Bronchial epithelial cell (primary cell): ENCODE data around the gene UNCX. TPM values are rescaled to one million over a fixed set of nuclear protein-coding genes. Genes with fewer than 3 reads are reported as not detected.

Experiments used
- DNase-seq: peaks from one replicate; pipeline ENCODE4 v3.0.0-alpha.2; 2010; ENCODE audit warnings: low read depth
- FAIRE-seq: peaks from 2 replicates; lab custom pipeline; 2011; peaks lifted over from hg19 to GRCh38; lab: Jason Lieb, UNC
- H3K27me3 ChIP-seq: 2 replicates; pipeline ENCODE4 v1.5.1; 2011; ENCODE audit warnings: low read length; ENCODE audit not compliant: control insufficient read depth, insufficient read depth
- H3K36me3 ChIP-seq: 2 replicates; pipeline ENCODE4 v1.5.1; 2011; ENCODE audit warnings: low read length; ENCODE audit not compliant: control insufficient read depth, insufficient read depth
- H3K4me3 ChIP-seq: 2 replicates; pipeline ENCODE4 v1.5.1; 2011; ENCODE audit warnings: mild to moderate bottlenecking, low read depth, low read length, control low read depth
- total RNA-seq: library from RNA; depleted of rRNA; stranded (reverse); fragments of >200 nt; gene quantifications from 2 replicates; pipeline ENCODE4 v1.2.1, GENCODE V29; 2014
- TF ChIP-seq, protein P1 (sequence below): IDR thresholded peaks from 2 replicates; pipeline ENCODE4 v1.5.1; 2011; ENCODE audit warnings: mild to moderate bottlenecking, moderate library complexity, low read length, control low read depth, inconsistent platforms; ENCODE audit not compliant: insufficient read depth, severe bottlenecking

UNCX gene
- total RNA-seq, 1 donor from 2014 or later = not detected

DNA sequence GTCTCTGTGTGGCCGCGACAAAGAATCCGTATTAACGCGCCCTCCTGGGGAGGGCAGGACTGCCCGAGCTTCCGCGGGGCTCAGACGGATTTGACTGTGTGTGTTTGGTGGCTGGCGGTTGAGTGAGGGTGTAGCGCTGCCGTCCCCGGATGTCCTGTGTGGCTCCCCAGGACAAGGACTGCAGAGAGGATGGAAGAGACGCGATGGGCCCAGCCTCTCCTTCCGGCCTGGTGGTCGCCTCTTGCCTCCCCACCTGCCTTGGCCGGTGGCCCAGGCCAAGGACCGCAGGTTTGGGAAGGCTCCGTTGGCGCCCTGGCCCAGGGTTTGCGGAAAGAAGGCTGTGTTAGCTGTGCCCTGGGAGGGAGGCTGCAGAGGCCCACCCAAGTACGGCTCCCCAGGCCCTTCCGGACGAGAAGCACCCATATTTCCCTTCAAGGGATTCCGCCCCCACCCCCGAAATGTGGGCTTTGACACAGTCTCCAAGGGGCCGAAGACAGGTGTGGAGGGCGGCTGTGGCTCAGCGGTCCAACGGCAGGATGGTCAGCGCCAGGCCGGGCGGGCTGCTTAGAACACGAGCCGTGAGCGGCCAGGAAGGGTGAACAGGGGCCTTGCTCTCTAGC lies 2.3 kb downstream of the UNCX start:
- H3K4me3 ChIP-seq = no peak overlapping the region
- TF ChIP-seq, protein P1, sequence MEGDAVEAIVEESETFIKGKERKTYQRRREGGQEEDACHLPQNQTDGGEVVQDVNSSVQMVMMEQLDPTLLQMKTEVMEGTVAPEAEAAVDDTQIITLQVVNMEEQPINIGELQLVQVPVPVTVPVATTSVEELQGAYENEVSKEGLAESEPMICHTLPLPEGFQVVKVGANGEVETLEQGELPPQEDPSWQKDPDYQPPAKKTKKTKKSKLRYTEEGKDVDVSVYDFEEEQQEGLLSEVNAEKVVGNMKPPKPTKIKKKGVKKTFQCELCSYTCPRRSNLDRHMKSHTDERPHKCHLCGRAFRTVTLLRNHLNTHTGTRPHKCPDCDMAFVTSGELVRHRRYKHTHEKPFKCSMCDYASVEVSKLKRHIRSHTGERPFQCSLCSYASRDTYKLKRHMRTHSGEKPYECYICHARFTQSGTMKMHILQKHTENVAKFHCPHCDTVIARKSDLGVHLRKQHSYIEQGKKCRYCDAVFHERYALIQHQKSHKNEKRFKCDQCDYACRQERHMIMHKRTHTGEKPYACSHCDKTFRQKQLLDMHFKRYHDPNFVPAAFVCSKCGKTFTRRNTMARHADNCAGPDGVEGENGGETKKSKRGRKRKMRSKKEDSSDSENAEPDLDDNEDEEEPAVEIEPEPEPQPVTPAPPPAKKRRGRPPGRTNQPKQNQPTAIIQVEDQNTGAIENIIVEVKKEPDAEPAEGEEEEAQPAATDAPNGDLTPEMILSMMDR = no peak
- no peaks in the 10 kb centered on the region for H3K36me3 ChIP-seq
- no peak for DNase-seq
- FAIRE-seq = no peak
- H3K27me3 ChIP-seq = peaks cover 52% of the 10 kb centered on the region

DNA sequence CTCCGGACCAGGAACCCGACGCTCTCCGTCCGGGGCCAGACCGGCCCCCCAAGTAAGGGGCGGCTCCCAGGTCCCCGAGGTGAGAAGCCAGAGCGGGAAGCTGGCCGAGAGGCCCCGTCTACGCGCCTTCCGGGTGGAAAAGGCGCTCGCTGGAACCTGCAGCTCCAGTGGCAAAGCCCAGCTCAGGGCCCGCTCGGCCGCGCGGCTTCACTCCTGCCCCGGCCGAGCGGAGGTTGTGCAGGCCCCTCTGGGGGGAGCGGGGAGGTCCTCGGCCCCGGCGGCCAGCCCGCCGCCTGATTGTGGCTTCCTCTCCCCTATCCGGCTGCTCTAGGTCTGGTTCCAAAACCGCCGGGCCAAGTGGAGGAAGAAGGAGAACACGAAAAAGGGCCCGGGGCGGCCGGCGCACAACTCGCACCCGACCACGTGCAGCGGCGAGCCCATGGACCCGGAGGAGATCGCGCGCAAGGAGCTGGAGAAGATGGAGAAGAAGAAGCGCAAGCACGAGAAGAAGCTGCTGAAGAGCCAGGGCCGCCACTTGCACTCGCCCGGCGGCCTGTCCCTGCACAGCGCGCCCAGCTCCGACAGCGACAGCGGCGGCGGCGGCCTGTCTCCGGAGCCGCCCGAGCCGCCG lies 2.9 kb downstream of the UNCX start:
- Histone ChIP-seq H3K36me3 (no peaks in the 10 kb centered on the region), H3K27me3 (peaks cover 53% of the 10 kb centered on the region), H3K4me3 (no peak overlapping the region)
- DNase-seq (no peak), FAIRE-seq (no peak)
- TF ChIP-seq, protein P1 = no peak

DNA sequence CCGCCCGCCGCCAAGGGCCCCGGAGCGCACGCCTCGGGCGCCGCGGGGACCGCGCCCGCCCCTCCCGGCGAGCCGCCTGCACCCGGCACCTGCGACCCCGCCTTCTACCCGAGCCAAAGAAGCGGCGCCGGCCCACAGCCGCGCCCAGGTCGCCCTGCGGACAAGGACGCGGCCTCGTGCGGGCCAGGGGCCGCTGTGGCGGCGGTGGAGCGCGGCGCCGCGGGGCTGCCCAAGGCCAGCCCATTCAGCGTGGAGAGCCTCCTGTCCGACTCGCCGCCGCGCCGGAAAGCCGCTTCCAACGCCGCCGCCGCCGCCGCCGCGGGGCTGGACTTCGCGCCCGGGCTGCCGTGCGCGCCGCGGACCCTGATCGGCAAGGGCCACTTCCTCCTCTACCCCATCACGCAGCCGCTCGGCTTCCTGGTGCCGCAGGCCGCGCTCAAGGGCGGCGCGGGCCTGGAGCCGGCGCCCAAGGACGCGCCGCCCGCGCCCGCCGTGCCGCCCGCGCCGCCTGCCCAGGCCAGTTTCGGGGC lies 3.5 kb downstream of the UNCX start:
- FAIRE-seq = no peak
- H3K36me3 ChIP-seq = no peaks in the 10 kb centered on the region
- no peak for DNase-seq
- TF ChIP-seq, protein P1 = no peak
- H3K4me3 ChIP-seq = no peak overlapping the region
- peaks cover 53% of the 10 kb centered on the region for H3K27me3 ChIP-seq

DNA sequence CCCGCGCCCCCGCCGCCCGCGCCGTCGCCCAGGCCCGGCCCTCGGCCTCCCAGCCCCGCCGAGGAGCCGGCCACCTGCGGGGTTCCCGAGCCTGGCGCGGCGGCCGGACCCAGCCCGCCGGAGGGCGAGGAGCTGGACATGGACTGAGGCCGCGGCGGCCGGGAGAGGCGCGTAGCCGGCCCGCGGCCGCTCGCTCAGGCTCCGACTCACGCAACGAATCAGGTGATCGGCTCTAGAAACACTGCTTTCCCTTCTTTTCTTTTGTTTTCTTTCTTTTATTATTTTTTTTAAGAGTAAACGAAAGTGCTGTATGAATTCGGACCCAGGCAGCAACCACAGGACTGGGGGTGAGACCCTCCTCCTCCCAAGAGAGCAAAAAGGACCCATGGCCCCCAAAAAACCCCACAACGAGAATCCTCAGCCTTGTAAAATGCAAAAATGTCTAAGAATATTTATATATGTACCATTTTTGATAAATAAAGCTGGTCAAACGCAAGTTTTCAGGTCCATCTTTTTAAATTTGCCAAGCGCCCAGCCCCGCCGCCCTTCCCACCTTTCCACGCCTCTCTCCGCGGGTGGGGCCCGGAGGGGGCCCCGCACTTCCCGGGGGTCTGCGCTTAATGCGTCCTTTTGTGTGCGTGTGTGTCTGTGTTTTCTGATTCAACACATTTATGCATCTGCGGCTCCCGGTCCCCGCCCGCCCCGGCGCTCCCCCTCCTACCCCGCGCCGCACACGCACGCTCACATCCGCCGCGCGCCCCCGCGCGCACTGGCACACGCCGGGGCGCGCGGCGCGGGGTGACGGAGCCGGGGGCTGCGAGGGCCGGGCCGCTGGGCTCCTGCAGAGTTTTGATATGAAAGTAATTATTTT lies 4.4 kb downstream of the UNCX start:
- H3K4me3 ChIP-seq = no peak overlapping the region
- TF ChIP-seq, protein P1 = no peak

DNA sequence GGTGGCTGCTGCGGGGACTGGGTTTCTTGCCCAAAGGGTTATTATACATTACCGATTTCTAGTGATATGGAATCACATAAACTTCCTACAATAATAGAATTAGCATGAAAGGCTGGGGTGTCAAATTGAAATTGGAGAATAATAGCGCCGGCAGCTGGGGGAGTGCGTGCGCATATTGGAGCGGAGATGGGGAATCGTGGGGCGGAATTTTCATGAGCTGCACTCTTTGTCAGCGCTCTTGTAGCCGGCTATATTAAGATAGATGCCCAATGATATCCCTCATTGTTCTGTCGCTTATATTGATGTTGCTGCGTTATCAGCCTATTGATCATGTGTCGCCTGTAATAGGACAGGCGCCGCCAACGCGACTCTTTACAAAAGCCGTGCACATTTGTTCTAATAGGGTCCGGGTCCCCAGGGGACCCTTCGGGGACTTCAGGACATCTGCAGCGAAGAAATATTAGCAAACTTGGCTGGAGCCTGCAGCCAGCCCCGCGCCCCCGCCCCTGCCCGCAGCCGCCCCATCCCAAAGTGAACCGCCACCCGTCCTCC lies 5.1 kb downstream of the UNCX start:
- Histone ChIP-seq H3K4me3 (no peak overlapping the region), H3K27me3 (peaks cover 55% of the 10 kb centered on the region), H3K36me3 (no peaks in the 10 kb centered on the region)
- no peak for FAIRE-seq
- TF ChIP-seq, protein P1 = no peak
- DNase-seq = no peak

More for the DNA sequence above, 4.4 kb downstream of the UNCX start:
- DNase-seq = no peak
- no peaks in the 10 kb centered on the region for H3K36me3 ChIP-seq
- H3K27me3 ChIP-seq = peaks cover 51% of the 10 kb centered on the region
- no peak for FAIRE-seq
